Activated CD4-positive, CD25-positive, alpha-beta regulatory T cell treated with anti-CD3 and anti-CD28 coated beads, Interleukin-2, amount 50 U/mL, for 24 hours (primary cell): ENCODE data around the gene CCDC97.
"Not testable (repeated sequence)": the region's sequence is repeated elsewhere in the genome, so short reads cannot be mapped to it uniquely, and the experiment has no call there.

Experiments used
- ATAC-seq, 2 donors: fragments of 150-1000 bp; cut with Tn5 transposase; one replicate each; pipeline ENCODE4 v1.10.0; 2021; ENCODE audit warnings: mild to moderate bottlenecking in 1 of 2, moderate library complexity in 1 of 2

Gene CCDC97

GRCh38 chr19:41364524-41365391 is 54.8 kb downstream of the CCDC97 start:
- ATAC-seq, result no peak

- ATAC-seq, result no peak
Measured at GRCh38 chr19:41366089-41366488, 56.1 kb downstream of the CCDC97 start.

- no peak for ATAC-seq
Measured at GRCh38 chr19:41367848-41368301, 57.9 kb downstream of the CCDC97 start.

- no peak for ATAC-seq
Measured at GRCh38 chr19:41369769-41370168, 59.8 kb downstream of the CCDC97 start.

- ATAC-seq, result not testable (repeated sequence)
Measured at GRCh38 chr19:41371119-41371518, 61.1 kb downstream of the CCDC97 start.

GRCh38 chr19:41371541-41371940 is 61.6 kb downstream of the CCDC97 start:
- ATAC-seq, result no peak

- no peak for ATAC-seq
Measured at GRCh38 chr19:41372501-41372900, 62.5 kb downstream of the CCDC97 start.

GRCh38 chr19:41373993-41374392 is 64.0 kb downstream of the CCDC97 start:
- no peak for ATAC-seq
